ENCODE data around the gene TMEM19.

Gene TMEM19

GRCh38 chr12:71685914-71686657, at the start of gene TMEM19:
TSS of gene TMEM19 (plus strand) at chr12:71686082. CDS start at chr12:71686681, 599 bp downstream.
- DNase-seq: peak; percentile 85 to 86

- DNase-seq: peak; percentile 80 to 88
Observed at GRCh38 chr12:71636704-71637115, 49.2 kb upstream of the TMEM19 start.

- DNase-seq: no peak
Observed at GRCh38 chr12:71638499-71638898, 47.4 kb upstream of the TMEM19 start.

- no peak for DNase-seq
Observed at GRCh38 chr12:71639341-71639760, 46.5 kb upstream of the TMEM19 start.

GRCh38 chr12:71640316-71640715, 45.6 kb upstream of the TMEM19 start:
- no peak for DNase-seq

GRCh38 chr12:71641390-71641789, 44.5 kb upstream of the TMEM19 start:
- DNase-seq: no peak

GRCh38 chr12:71642264-71642663, 43.6 kb upstream of the TMEM19 start:
- DNase-seq: no peak

- DNase-seq: peak; percentile 77 to 81
Observed at GRCh38 chr12:71645268-71645667, 40.6 kb upstream of the TMEM19 start.

- DNase-seq: no peak
Observed at GRCh38 chr12:71646512-71646911, 39.4 kb upstream of the TMEM19 start.

GRCh38 chr12:71648537-71648936, 37.3 kb upstream of the TMEM19 start:
- no peak for DNase-seq

- DNase-seq: no peak
Observed at GRCh38 chr12:71649401-71649800, 36.5 kb upstream of the TMEM19 start.

GRCh38 chr12:71652656-71653055, 33.2 kb upstream of the TMEM19 start:
- no peak for DNase-seq

- no peak for DNase-seq
Observed at GRCh38 chr12:71653137-71653536, 32.7 kb upstream of the TMEM19 start.

- DNase-seq: no peak
Observed at GRCh38 chr12:71654200-71654599, 31.7 kb upstream of the TMEM19 start.

- no peak for DNase-seq
Observed at GRCh38 chr12:71655495-71655894, 30.4 kb upstream of the TMEM19 start.

GRCh38 chr12:71655907-71656306, 30.0 kb upstream of the TMEM19 start:
- no peak for DNase-seq

GRCh38 chr12:71656740-71657139, 29.1 kb upstream of the TMEM19 start:
- DNase-seq: no peak

- DNase-seq: no peak
Observed at GRCh38 chr12:71661977-71662530, 23.8 kb upstream of the TMEM19 start.

GRCh38 chr12:71662849-71663560, 22.9 kb upstream of the TMEM19 start:
- peak; percentile 63 for DNase-seq

GRCh38 chr12:71663561-71664410, 22.1 kb upstream of the TMEM19 start, which contains the start of the genes THAP2 and ZFC3H1:
TSS of gene THAP2 (plus strand) at chr12:71664301. CDS start at chr12:71664510, 209 bp downstream.
TSS of gene ZFC3H1 (minus strand) at chr12:71663848. CDS start at chr12:71663610, 238 bp downstream.
- DNase-seq: peak; percentile 100

GRCh38 chr12:71664411-71665089, 21.3 kb upstream of the TMEM19 start:
- DNase-seq: peak in 1 of 2 experiments; percentile 21

- DNase-seq: no peak
Observed at GRCh38 chr12:71665090-71665463, 20.8 kb upstream of the TMEM19 start.

All from Kasumi-1 (cell line).